ENCODE measurements around the gene DOK4. TPM values are rescaled to one million over a fixed set of nuclear protein-coding genes. Genes with fewer than 3 reads are reported as not detected.

The DOK4 gene
- total RNA-seq, 4 donors from 2014 or later = 2.2 to 3.6 (median 2.9) TPM

DNA sequence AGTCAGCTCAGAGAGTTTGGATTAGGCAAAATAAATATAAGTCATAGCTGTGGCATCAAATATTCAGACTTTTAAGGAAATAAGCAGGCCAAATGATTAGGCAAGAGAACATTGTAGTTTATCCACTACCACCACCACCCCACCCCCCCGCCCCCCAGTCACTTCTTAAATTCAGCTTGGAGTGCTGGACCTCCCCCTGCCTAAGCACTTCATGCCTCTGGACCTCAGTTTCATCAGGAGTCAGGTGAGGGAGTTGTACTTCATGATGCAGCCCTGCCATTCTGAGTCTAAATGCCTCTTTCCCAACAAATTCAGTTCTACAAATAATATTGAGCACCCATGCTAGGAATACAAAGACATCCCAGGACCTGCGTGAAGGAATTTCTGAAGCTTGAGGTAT, 21.8 kb downstream of the DOK4 start:
- TF ChIP-seq, protein P1, sequence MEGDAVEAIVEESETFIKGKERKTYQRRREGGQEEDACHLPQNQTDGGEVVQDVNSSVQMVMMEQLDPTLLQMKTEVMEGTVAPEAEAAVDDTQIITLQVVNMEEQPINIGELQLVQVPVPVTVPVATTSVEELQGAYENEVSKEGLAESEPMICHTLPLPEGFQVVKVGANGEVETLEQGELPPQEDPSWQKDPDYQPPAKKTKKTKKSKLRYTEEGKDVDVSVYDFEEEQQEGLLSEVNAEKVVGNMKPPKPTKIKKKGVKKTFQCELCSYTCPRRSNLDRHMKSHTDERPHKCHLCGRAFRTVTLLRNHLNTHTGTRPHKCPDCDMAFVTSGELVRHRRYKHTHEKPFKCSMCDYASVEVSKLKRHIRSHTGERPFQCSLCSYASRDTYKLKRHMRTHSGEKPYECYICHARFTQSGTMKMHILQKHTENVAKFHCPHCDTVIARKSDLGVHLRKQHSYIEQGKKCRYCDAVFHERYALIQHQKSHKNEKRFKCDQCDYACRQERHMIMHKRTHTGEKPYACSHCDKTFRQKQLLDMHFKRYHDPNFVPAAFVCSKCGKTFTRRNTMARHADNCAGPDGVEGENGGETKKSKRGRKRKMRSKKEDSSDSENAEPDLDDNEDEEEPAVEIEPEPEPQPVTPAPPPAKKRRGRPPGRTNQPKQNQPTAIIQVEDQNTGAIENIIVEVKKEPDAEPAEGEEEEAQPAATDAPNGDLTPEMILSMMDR (IDR thresholded peaks at IDR 0.05 in 4 of 5, conservative IDR thresholded peaks at IDR 0.05 in 1 of 5) = no peak
- TF ChIP-seq POLR2A (IDR thresholded peaks at IDR 0.05) = no peak
- ATAC-seq = no peak
- Histone ChIP-seq H3K27me3 (no peaks in the 10 kb centered on the region), H3K27ac (no peak overlapping the region), H3K4me1 (peaks cover 15 to 18% of the 10 kb centered on the region in 2 donors), H3K4me3 (no peak overlapping the region), H3K36me3 (peaks cover 0 to 68% of the 10 kb centered on the region in 2 donors), H3K9me3 (no peaks in the 10 kb centered on the region)
- in situ Hi-C loops (cut with MboI; ENCODE audit: low sequenced_read_pairs in 4 of 4) (no loop called here), intact Hi-C loops (cut with DNase I; ENCODE audit: low total_unique reads) (loop anchor here (5.0 kb wide), 1 partner anchor 1012 kb away; the partner anchor contains the start of genes NUDT21 and OGFOD1)
- DNase-seq = no peak

DNA sequence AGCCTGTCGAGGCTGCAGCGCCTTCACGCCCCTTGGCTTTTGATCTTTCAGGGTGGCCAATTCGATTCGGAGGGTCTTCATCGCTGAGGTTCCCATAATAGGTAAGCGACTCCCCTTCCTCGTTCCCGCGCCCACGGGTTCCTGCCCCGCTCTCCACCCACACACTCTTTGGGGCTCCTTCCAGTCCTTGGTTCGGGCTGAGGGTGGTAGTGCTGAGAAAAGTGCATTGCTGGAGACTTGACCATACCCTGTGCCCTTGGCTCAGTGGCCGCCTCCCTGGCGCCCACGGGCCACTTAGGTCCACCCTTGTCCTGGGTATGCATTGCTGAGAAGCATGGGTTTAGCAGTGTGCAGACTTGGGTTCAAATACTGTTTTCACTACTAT, 23.3 kb downstream of the DOK4 start:
- Histone ChIP-seq H3K36me3 (peaks cover 0 to 67% of the 10 kb centered on the region in 2 donors), H3K27me3 (no peaks in the 10 kb centered on the region), H3K27ac (peak overlapping the region; percentile 86 to 92 (median 88)), H3K4me3 (peak overlapping the region; percentile 77 to 96 (median 88)), H3K9me3 (no peaks in the 10 kb centered on the region), H3K4me1 (peaks cover 15 to 18% of the 10 kb centered on the region in 2 donors)
- in situ Hi-C loops (cut with MboI; ENCODE audit: low sequenced_read_pairs in 4 of 4) (no loop called here), intact Hi-C loops (cut with DNase I; ENCODE audit: low total_unique reads) (loop anchor here (1.0 to 5.0 kb wide), 2 partner anchors 16 to 1011 kb away; partner anchors contain the start of genes CIAPIN1, COQ9, NUDT21 and OGFOD1)
- DNase-seq (no peak), ATAC-seq (peak; percentile 40 to 46)
- TF ChIP-seq, protein P1 (IDR thresholded peaks at IDR 0.05 in 4 of 5, conservative IDR thresholded peaks at IDR 0.05 in 1 of 5) = no peak
- no peak for TF ChIP-seq POLR2A (IDR thresholded peaks at IDR 0.05)

DNA sequence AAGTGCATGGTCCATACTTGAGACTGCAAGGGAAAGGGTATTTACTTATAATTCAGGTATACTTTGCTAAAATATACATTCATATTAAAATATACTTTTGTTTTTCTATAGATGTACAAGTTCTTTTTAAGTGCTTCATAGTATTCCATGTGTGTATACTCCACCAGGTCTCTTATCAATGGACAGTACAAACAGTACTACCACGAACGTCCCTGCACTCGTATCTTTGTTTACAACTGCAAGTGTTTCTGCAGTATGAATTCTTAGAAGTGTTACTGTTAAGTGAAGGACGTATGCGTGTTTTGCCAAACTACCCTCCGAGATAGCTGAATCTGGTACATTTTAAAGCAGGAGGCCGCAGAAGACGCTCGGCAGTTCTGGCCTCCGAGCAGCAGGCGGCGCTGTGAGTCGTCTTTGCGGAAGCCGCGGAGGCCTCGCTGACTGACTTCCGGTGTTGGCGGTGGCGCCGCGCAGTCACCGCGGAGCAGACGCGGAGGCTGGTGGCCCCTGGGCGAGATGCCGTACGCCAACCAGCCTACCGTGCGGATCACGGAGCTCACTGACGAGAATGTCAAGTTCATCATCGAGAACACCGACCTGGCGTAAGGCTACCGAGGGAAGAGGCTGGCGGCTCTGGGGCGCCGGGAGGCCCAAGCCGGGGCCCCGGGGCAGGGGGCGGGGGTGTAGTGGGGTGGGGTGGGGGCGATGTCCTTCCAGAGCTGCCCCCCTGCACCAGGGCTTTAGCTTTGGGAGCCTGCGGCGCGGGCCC, 23.9 kb downstream of the DOK4 start, which contains the start of gene POLR2C:
Gene POLR2C, plus strand, starts transcription at position 471 of the 769 bp plus-strand sequence. Its CDS starts 46 bp downstream, at position 517.
- ATAC-seq (peak; percentile 88 to 92), DNase-seq (peak; percentile 66 to 80)
- H3K27me3 ChIP-seq = no peaks in the 10 kb centered on the region
- H3K4me1 ChIP-seq = peaks cover 15 to 18% of the 10 kb centered on the region in 2 donors
- intact Hi-C loops (cut with DNase I; ENCODE audit: low total_unique reads) (loop anchor here (1.0 to 5.0 kb wide), 2 partner anchors 15 to 1010 kb away; partner anchors contain the start of genes CIAPIN1, COQ9, NUDT21 and OGFOD1), in situ Hi-C loops (cut with MboI; ENCODE audit: low sequenced_read_pairs in 4 of 4) (no loop called here)
- TF ChIP-seq, protein P1 (IDR thresholded peaks at IDR 0.05 in 4 of 5, conservative IDR thresholded peaks at IDR 0.05 in 1 of 5) = peak; percentile 89 to 97 (median 96)
- peak; percentile 80 to 92 for TF ChIP-seq POLR2A (IDR thresholded peaks at IDR 0.05)
- H3K27ac ChIP-seq = peak within 1 kb of the TSS; percentile 86 to 92 (median 88)
- H3K36me3 ChIP-seq = peaks cover 0 to 68% of the 10 kb centered on the region in 2 donors
- no peaks in the 10 kb centered on the region for H3K9me3 ChIP-seq
- H3K4me3 ChIP-seq = peak within 1 kb of the TSS; percentile 77 to 96 (median 88)

DNA sequence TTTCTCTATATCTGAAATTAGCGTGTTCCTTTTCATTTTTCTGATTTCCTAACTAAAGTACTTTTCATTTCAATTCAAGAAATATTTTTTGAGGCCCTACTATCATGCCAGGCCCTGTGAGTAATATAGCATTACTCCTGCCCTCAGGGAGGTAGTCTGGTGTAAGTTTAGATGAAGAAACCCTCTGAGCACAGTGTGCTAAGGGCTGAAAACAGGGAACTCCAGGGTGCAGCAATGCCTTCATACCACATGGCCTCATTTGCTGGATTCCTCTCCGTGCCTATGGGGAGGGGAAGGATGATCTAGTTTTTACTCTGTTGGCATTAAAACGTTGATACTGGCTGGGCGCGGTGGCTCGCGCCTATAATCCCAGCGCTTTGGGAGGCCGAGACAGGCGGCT, 34.3 kb downstream of the DOK4 start:
- H3K4me1 ChIP-seq = peaks cover 14 to 15% of the 10 kb centered on the region in 2 donors
- H3K4me3 ChIP-seq = no peak overlapping the region
- H3K36me3 ChIP-seq = peaks cover 0 to 61% of the 10 kb centered on the region in 2 donors
- DNase-seq (no peak), ATAC-seq (no peak)
- H3K27me3 ChIP-seq = no peaks in the 10 kb centered on the region
- H3K9me3 ChIP-seq = no peaks in the 10 kb centered on the region
- intact Hi-C loops (cut with DNase I; ENCODE audit: low total_unique reads) = no loop called here
- no peak for TF ChIP-seq POLR2A (IDR thresholded peaks at IDR 0.05)
- TF ChIP-seq, protein P1 (IDR thresholded peaks at IDR 0.05 in 4 of 5, conservative IDR thresholded peaks at IDR 0.05 in 1 of 5) = no peak
- no peak overlapping the region for H3K27ac ChIP-seq
- in situ Hi-C loops (cut with MboI; ENCODE audit: low sequenced_read_pairs in 4 of 4) = no loop called here
